HCT116 (cell line): ENCODE results near the gene SRGAP1. TPM values are rescaled to one million over a fixed set of nuclear protein-coding genes. Genes with fewer than 3 reads are reported as not detected.

ENCODE experiments used
- ATAC-seq: fragments of 200-7000 bp; cut with Tn5 transposase; 2 replicates; pipeline ENCODE4 v1.9.1; 2020; ENCODE audit warnings: mild to moderate bottlenecking, moderate library complexity
- BruUV-seq: library from RNA; stranded (reverse); fragments of 400-500 nt; replicated peaks from 2 replicates; lab custom pipeline; 2021; lab: Mats Ljungman, UMichigan
- CTCF ChIA-PET: fragments of 300-600 bp; sonication (Branson Sonifier 250); formaldehyde crosslinking; loops from one replicate; lab custom pipeline; 2021; ENCODE audit warnings: antibody characterized with exemption; lab: Charles Lee
- POLR2A ChIA-PET: fragments of 300-600, 350-600 bp; sonication (Branson Sonifier 250); formaldehyde crosslinking; loops from one replicate; lab custom pipeline; 2021; ENCODE audit warnings: antibody characterized with exemption; lab: Charles Lee
- RAD21 ChIA-PET, 2 experiments: fragments of 300-600 bp; sonication (Branson Sonifier 250); formaldehyde crosslinking; loops; one replicate each; lab custom pipeline; 2023; ENCODE audit warnings: low total read pairs in 2 of 2; ENCODE audit not compliant: uncharacterized antibody in 2 of 2, unreplicated experiment in 2 of 2, low non-redundant PET in 1 of 2; lab: Charles Lee
- DNase-seq: peaks from one replicate; pipeline ENCODE4 v3.0.0-alpha.2; 2010; ENCODE audit warnings: low read depth, low spot score
- H2AFZ ChIP-seq: fragments of 200-600 bp; shearing (Covaris generic), sonication (generic); 2 replicates; pipeline ENCODE4 v1.6.1; 2017; ENCODE audit warnings: low read depth, mixed run types, mixed read lengths, antibody characterized with exemption, low read length; ENCODE audit not compliant: poor library complexity, severe bottlenecking
- H3K27ac ChIP-seq: 2 replicates; pipeline ENCODE4 v1.5.1; 2012; ENCODE audit warnings: low read depth, low read length
- H3K27me3 ChIP-seq: fragments of 200-600 bp; sonication (generic); 2 replicates; pipeline ENCODE4 v1.6.1; 2016; ENCODE audit warnings: mixed run types, low read length, mixed read lengths; ENCODE audit not compliant: insufficient read depth
- H3K36me3 ChIP-seq, 2 experiments: fragments of 200-500 bp in 1 of 2; fragments of 200-600 bp in 1 of 2; sonication (Bioruptor generic) in 1 of 2; sonication (generic) in 1 of 2; 2 replicates each; pipeline versions ENCODE4 v1.5.1 to v1.6.1; 2014 to 2016; ENCODE audit warnings: low read length in 2 of 2, inconsistent platforms in 1 of 2, mixed read lengths in 1 of 2, mixed run types in 1 of 2; ENCODE audit not compliant: insufficient read depth in 2 of 2, control insufficient read depth in 1 of 2
- H3K4me1 ChIP-seq, 2 experiments: fragments of 200-600 bp in 1 of 2; sonication (generic) in 1 of 2; 2 replicates each; pipeline versions ENCODE4 v1.5.1 to v1.6.1; 2012 to 2017; ENCODE audit warnings: low read length in 2 of 2, inconsistent platforms in 1 of 2, mild to moderate bottlenecking in 1 of 2, mixed read lengths in 1 of 2, mixed run types in 1 of 2, moderate library complexity in 1 of 2; ENCODE audit not compliant: insufficient read depth in 2 of 2, control insufficient read depth in 1 of 2
- H3K4me2 ChIP-seq: fragments of 200-600 bp; sonication (generic); 2 replicates; pipeline ENCODE4 v1.6.1; 2017; ENCODE audit warnings: mixed run types, low read length, mixed read lengths
- H3K4me3 ChIP-seq, 2 experiments: fragments of 200-600 bp in 1 of 2; sonication (generic) in 1 of 2; replicated peaks in 1 of 2; 2 replicates each; pipeline ENCODE4 v1.5.1; 2011 to 2016; ENCODE audit warnings: low read length in 2 of 2, control low read depth in 1 of 2, low read depth in 1 of 2, mild to moderate bottlenecking in 1 of 2, mixed read lengths in 1 of 2, mixed run types in 1 of 2
- H3K79me2 ChIP-seq: fragments of 200-600 bp; sonication (generic); 2 replicates; pipeline ENCODE4 v1.6.1; 2017; ENCODE audit warnings: mild to moderate bottlenecking, mixed run types, low read length, moderate library complexity, mixed read lengths; ENCODE audit not compliant: insufficient read depth
- H3K9ac ChIP-seq: fragments of 200-600 bp; sonication (generic); 2 replicates; pipeline ENCODE4 v1.6.1; 2016; ENCODE audit warnings: low read length, mixed read lengths
- H3K9me2 ChIP-seq: fragments of 200-600 bp; sonication (generic), shearing (Covaris generic); 2 replicates; pipeline ENCODE4 v1.6.1; 2017; ENCODE audit warnings: mixed run types, mild to moderate bottlenecking, moderate library complexity; ENCODE audit not compliant: insufficient read depth
- H3K9me3 ChIP-seq, 2 experiments: fragments of 200-500 bp in 1 of 2; fragments of 200-600 bp in 1 of 2; sonication (Bioruptor generic) in 1 of 2; sonication (generic) in 1 of 2; 2 replicates each; pipeline ENCODE4 v1.6.1; 2014 to 2017; ENCODE audit warnings: low read length in 2 of 2, mixed read lengths in 2 of 2, inconsistent platforms in 1 of 2, low read depth in 1 of 2, mild to moderate bottlenecking in 1 of 2, mixed run types in 1 of 2, moderate library complexity in 1 of 2; ENCODE audit not compliant: control insufficient read depth in 1 of 2, insufficient read depth in 1 of 2
- H4K20me1 ChIP-seq: fragments of 200-600 bp; sonication (generic), shearing (Covaris generic); 2 replicates; pipeline ENCODE4 v1.6.1; 2017; ENCODE audit warnings: mixed run types, mild to moderate bottlenecking, moderate library complexity; ENCODE audit not compliant: insufficient read depth
- ATF3 ChIP-seq: IDR thresholded peaks from 2 replicates; pipeline ENCODE4 v1.6.1; 2012
- CBX3 ChIP-seq: IDR thresholded peaks from 2 replicates; pipeline ENCODE4 v1.6.1; 2012; ENCODE audit warnings: low read depth
- CTCF ChIP-seq, 3 experiments: fragments of 200-600 bp in 1 of 3; sonication (generic) in 1 of 3; IDR thresholded peaks in 2 of 3; conservative IDR thresholded peaks in 1 of 3; 2 replicates each; pipeline ENCODE4 v1.5.1; 2012 to 2017; ENCODE audit warnings: low read depth in 2 of 3, low read length in 2 of 3, antibody characterized with exemption in 1 of 3, borderline replicate concordance in 1 of 3, control low read depth in 1 of 3, mild to moderate bottlenecking in 1 of 3, mixed read lengths in 1 of 3, mixed run types in 1 of 3, moderate library complexity in 1 of 3; ENCODE audit not compliant: insufficient read depth in 1 of 3
- EGR1 ChIP-seq: IDR thresholded peaks from 2 replicates; pipeline ENCODE4 v1.6.1; 2012; ENCODE audit warnings: low read depth
- EZH2 ChIP-seq: fragments of 200-600 bp; sonication (generic); IDR thresholded peaks from 2 replicates; pipeline ENCODE4 v1.6.1; 2017; ENCODE audit warnings: antibody characterized with exemption, mixed run types
- EZH2phosphoT487 ChIP-seq: fragments of 200-600 bp; IDR thresholded peaks from 2 replicates; pipeline ENCODE4 v1.6.1; 2018; ENCODE audit warnings: antibody characterized with exemption, borderline replicate concordance
- FOSL1 ChIP-seq: IDR thresholded peaks from 2 replicates; pipeline ENCODE4 v1.6.1; 2012; ENCODE audit warnings: low read depth
- JUND ChIP-seq: IDR thresholded peaks from 2 replicates; pipeline ENCODE4 v1.6.1; 2012
- POLR2A ChIP-seq: IDR thresholded peaks from 2 replicates; pipeline ENCODE4 v1.7.0; 2011; ENCODE audit warnings: borderline replicate concordance; ENCODE audit not compliant: insufficient read depth, insufficient read length; ENCODE audit errors: extremely low read depth
- POLR2AphosphoS5 ChIP-seq: IDR thresholded peaks from 2 replicates; pipeline ENCODE4 v1.6.1; 2011; ENCODE audit warnings: mild to moderate bottlenecking, low read depth, low read length, moderate library complexity
- REST ChIP-seq: IDR thresholded peaks from 2 replicates; pipeline ENCODE4 v1.6.1; 2012; ENCODE audit warnings: low read depth
- TCF7L2 ChIP-seq: IDR thresholded peaks from 2 replicates; pipeline ENCODE4 v1.7.0; 2011; ENCODE audit warnings: borderline replicate concordance, inconsistent platforms; ENCODE audit not compliant: insufficient read depth, insufficient read length; ENCODE audit errors: extremely low read depth
- YY1 ChIP-seq: IDR thresholded peaks from 2 replicates; pipeline ENCODE4 v1.6.1; 2011; ENCODE audit warnings: low read length, low read depth, moderate library complexity, mild to moderate bottlenecking; ENCODE audit not compliant: insufficient replicate concordance; ENCODE audit errors: extremely low read depth
- ZFX ChIP-seq: fragments of 450-650 bp; IDR thresholded peaks from 2 replicates; pipeline ENCODE4 v1.6.1; 2017
- ZNF274 ChIP-seq: fragments of 200-500 bp; sonication (Bioruptor generic); IDR thresholded peaks from 2 replicates; pipeline ENCODE4 v1.6.1; 2014; ENCODE audit warnings: mild to moderate bottlenecking, low read depth, low read length, inconsistent platforms
- intact Hi-C: fragments of 100-400 bp; cut with micrococcal nuclease; formaldehyde crosslinking; loops from 2 replicates; pipeline ENCODE4 v1.10.0; 2022
- total RNA-seq: library from RNA; stranded (reverse); gene quantifications from one replicate; pipeline ENCODE4 v1.2.1, GENCODE V29; 2021; ENCODE audit not compliant: unreplicated experiment
- TF ChIP-seq, protein P1 (sequence below): IDR thresholded peaks from 2 replicates; pipeline ENCODE4 v1.6.1; 2012

Gene SRGAP1
- total RNA-seq, 1 experiment from 2014 or later: 16.6 TPM

- Histone ChIP-seq H3K27me3 (no peaks in the 10 kb centered on the region), H3K79me2 (no peaks in the 10 kb centered on the region), H3K9me2 (no peaks in the 10 kb centered on the region), H3K9me3 (no peaks in the 10 kb centered on the region), H3K4me1 (no peaks in the 10 kb centered on the region), H3K36me3 (no peaks in the 10 kb centered on the region), H2AFZ (no peak overlapping the region), H3K4me2 (no peak overlapping the region), H3K9ac (no peak overlapping the region), H4K20me1 (no peaks in the 10 kb centered on the region), H3K27ac (no peak overlapping the region), H3K4me3 (no peak overlapping the region)
- POLR2A ChIA-PET: no interaction called here
- BruUV-seq: no TSS peak
- CTCF ChIA-PET: no interaction called here
- DNase-seq: no peak
- RAD21 ChIA-PET: no interaction called here
- intact Hi-C loops: loop anchor here (10.0 kb wide), 2 partner anchors 873 to 933 kb away; partner anchors contain the start of gene GNS
- no peak for ATAC-seq
- TF ChIP-seq, protein P1, sequence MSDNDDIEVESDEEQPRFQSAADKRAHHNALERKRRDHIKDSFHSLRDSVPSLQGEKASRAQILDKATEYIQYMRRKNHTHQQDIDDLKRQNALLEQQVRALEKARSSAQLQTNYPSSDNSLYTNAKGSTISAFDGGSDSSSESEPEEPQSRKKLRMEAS: no peak
- TF ChIP-seq POLR2A: no peak
- TF ChIP-seq YY1: no peak
- TF ChIP-seq ZFX: no peak
- TF ChIP-seq CTCF (IDR thresholded peaks at IDR 0.05 in 2 of 3, conservative IDR thresholded peaks at IDR 0.05 in 1 of 3; ENCODE audit: borderline replicate concordance in 1 of 3, insufficient read depth in 1 of 3, low read depth in 2 of 3, low read length in 2 of 3): no peak
- no peak for TF ChIP-seq ATF3
Observed at GRCh38 chr12:63821781-63822251, 22.7 kb upstream of the SRGAP1 start.

DNA sequence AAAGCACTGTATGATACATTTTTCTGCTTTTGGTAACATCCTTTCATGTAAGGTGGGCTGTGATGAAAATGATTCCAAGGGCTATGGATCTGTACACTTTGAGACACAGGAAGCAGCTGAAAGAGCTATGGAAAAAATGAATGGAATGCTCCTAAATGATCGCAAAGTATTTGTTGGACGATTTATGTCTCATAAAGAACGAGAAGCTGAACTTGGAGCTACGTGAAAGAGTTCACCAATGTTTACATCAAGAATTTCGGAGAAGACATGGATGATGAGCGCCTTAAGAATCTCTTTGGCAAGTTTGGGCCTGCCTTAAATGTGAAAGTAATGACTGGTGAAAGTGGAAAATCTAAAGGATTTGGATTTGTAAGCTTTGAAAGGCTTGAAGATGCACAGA is 22.1 kb upstream of the SRGAP1 start:
- no peak for DNase-seq
- no peak overlapping the region for H2AFZ ChIP-seq
- TF ChIP-seq CBX3 (no peak), JUND (no peak), POLR2AphosphoS5 (no peak), REST (no peak), EZH2phosphoT487 (no peak), FOSL1 (no peak), EGR1 (no peak), ZNF274 (no peak), ZFX (no peak), TCF7L2 (no peak), EZH2 (no peak)

More for the DNA sequence above, 22.1 kb upstream of the SRGAP1 start:
- H3K4me1 ChIP-seq: no peaks in the 10 kb centered on the region
- H3K36me3 ChIP-seq: no peaks in the 10 kb centered on the region
- H3K9me3 ChIP-seq: no peaks in the 10 kb centered on the region
- H3K4me3 ChIP-seq: no peak overlapping the region
- intact Hi-C loops: loop anchor here (10.0 kb wide), 2 partner anchors 872 to 932 kb away; partner anchors contain the start of gene GNS
- H3K4me2 ChIP-seq: no peak overlapping the region
- RAD21 ChIA-PET: no interaction called here
- H3K9me2 ChIP-seq: no peaks in the 10 kb centered on the region
- no peak for ATAC-seq
- no peaks in the 10 kb centered on the region for H3K27me3 ChIP-seq
- CTCF ChIA-PET: no interaction called here
- POLR2A ChIA-PET: no interaction called here
- no peaks in the 10 kb centered on the region for H4K20me1 ChIP-seq
- H3K9ac ChIP-seq: no peak overlapping the region
- H3K79me2 ChIP-seq: no peaks in the 10 kb centered on the region
- no peak overlapping the region for H3K27ac ChIP-seq
- BruUV-seq: no TSS peak
